ENCODE results near the gene AGBL1. TPM values are rescaled to one million over a fixed set of nuclear protein-coding genes. Genes with fewer than 3 reads are reported as not detected.

Gene AGBL1
- polyA plus RNA-seq, 1 experiment: not detected

DNA sequence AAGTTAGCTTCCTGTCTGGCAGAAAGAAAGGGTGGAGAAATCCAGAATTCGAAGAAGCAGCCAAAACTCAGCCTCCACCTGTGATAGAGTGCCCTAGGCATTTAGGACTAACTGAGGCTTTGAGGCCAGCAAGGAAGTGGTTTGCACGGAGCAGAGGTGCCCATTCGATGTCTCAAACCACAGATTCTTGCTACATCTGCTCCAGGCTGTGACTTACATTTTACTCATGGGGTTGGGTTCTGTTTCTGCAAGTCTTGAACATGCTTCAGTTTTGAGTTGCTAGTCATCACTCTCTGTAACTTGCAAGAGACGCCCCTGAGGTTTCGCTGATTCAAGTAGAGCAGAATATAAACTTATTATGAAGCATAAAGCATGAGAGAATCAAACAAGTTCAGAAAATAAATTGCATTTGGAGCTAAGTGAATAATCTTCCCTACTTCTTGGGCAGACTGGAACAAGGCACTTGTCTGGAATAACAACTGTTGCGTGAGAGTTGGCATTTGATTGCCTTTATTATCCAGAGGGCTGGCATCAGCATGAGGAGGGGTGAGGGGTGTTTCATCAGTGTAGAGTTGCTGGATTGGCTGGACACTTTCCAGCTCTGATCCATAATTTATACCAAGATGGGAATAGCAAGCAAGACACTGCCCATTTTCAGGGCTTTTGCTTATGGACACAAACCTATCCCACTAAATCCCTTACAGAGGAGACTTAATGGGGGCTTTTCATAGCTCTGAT is 256.5 kb downstream of the AGBL1 start:
- Histone ChIP-seq H3K27me3 (ENCODE audit: control insufficient read depth, insufficient read depth, low read length) (no peaks in the 10 kb centered on the region), H3K36me3 (ENCODE audit: control insufficient read depth, insufficient read depth, low read length) (no peaks in the 10 kb centered on the region), H3K4me3 (ENCODE audit: low read depth, low read length) (no peak overlapping the region)
- POLR2A ChIA-PET: no interaction called here
- TF ChIP-seq, protein P1, sequence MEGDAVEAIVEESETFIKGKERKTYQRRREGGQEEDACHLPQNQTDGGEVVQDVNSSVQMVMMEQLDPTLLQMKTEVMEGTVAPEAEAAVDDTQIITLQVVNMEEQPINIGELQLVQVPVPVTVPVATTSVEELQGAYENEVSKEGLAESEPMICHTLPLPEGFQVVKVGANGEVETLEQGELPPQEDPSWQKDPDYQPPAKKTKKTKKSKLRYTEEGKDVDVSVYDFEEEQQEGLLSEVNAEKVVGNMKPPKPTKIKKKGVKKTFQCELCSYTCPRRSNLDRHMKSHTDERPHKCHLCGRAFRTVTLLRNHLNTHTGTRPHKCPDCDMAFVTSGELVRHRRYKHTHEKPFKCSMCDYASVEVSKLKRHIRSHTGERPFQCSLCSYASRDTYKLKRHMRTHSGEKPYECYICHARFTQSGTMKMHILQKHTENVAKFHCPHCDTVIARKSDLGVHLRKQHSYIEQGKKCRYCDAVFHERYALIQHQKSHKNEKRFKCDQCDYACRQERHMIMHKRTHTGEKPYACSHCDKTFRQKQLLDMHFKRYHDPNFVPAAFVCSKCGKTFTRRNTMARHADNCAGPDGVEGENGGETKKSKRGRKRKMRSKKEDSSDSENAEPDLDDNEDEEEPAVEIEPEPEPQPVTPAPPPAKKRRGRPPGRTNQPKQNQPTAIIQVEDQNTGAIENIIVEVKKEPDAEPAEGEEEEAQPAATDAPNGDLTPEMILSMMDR (IDR thresholded peaks at IDR 0.05; ENCODE audit: insufficient read depth, low read depth, low read length): no peak
- no peak for DNase-seq (ENCODE audit: low read depth)
- CTCF ChIA-PET: no interaction called here

DNA sequence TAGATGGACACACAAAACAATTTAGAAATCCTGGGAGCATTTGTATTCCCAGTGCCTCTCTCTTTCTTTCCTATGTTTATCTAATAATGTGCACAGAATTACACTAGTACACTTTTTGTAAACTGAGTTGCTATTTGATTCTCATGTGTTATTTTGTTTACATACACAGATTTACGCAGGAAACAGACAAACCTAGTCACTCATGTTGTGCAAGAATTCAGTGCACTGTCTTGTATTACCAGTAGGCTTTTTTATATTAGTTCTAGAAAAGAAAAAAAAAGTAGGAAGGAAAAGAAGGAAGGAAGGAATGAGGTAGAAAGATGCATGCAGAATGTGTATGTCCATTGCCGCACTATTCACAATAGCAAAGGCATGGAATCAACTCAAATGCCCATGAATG is 257.4 kb downstream of the AGBL1 start:
- Histone ChIP-seq H3K27me3 (ENCODE audit: control insufficient read depth, insufficient read depth, low read length) (no peaks in the 10 kb centered on the region), H3K36me3 (ENCODE audit: control insufficient read depth, insufficient read depth, low read length) (no peaks in the 10 kb centered on the region), H3K4me3 (ENCODE audit: low read depth, low read length) (no peak overlapping the region)
- CTCF ChIA-PET: no interaction called here
- POLR2A ChIA-PET: no interaction called here
- TF ChIP-seq, protein P1 (IDR thresholded peaks at IDR 0.05; ENCODE audit: insufficient read depth, low read depth, low read length): no peak
- no peak for DNase-seq (ENCODE audit: low read depth)

DNA sequence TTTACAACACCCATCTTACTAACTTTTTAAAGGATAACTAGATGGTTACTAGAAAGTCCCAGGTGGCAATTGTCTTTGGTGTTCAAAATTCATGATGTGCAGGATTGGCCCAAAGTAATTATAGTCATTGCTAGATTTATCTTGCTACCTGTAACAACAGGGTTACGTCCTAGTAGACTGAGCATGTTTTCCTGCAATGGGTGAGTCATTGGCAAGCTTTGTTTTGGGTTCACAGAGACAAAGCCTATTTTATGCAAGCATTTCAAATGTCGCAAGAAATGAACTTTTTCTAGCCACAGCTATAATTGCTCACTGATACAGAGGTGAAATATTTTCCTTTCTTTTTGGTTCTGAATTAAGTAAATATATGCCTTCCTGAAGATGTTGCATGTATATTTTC is 267.6 kb downstream of the AGBL1 start:
- H3K36me3 ChIP-seq (ENCODE audit: control insufficient read depth, insufficient read depth, low read length): no peaks in the 10 kb centered on the region
- CTCF ChIA-PET: no interaction called here
- TF ChIP-seq, protein P1 (IDR thresholded peaks at IDR 0.05; ENCODE audit: insufficient read depth, low read depth, low read length): no peak
- DNase-seq (ENCODE audit: low read depth): no peak
- H3K4me3 ChIP-seq (ENCODE audit: low read depth, low read length): no peak overlapping the region
- H3K27me3 ChIP-seq (ENCODE audit: control insufficient read depth, insufficient read depth, low read length): no peaks in the 10 kb centered on the region
- POLR2A ChIA-PET: no interaction called here

DNA sequence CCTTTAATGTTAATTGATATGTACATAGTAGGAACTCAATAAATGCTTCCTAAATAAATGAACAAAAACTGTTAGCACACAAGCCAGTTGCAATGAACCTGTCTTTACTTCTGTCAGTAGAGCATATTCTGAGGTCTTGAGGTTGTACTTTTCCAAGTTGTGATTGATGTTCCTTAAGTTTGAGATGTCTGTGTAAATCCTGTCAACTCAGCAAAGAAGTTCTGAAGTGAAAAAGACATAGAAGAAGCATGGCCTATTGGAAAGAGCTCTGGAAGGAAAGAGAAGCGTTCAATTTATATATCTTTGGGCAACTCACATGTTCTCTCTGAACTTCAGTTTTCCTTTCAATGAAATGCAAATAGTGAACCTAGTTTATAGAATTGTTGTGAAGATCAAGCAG is 269.9 kb downstream of the AGBL1 start:
- Histone ChIP-seq H3K27me3 (ENCODE audit: control insufficient read depth, insufficient read depth, low read length) (no peaks in the 10 kb centered on the region), H3K36me3 (ENCODE audit: control insufficient read depth, insufficient read depth, low read length) (no peaks in the 10 kb centered on the region), H3K4me3 (ENCODE audit: low read depth, low read length) (no peak overlapping the region)
- POLR2A ChIA-PET: no interaction called here
- TF ChIP-seq, protein P1 (IDR thresholded peaks at IDR 0.05; ENCODE audit: insufficient read depth, low read depth, low read length): no peak
- CTCF ChIA-PET: no interaction called here
- no peak for DNase-seq (ENCODE audit: low read depth)

DNA sequence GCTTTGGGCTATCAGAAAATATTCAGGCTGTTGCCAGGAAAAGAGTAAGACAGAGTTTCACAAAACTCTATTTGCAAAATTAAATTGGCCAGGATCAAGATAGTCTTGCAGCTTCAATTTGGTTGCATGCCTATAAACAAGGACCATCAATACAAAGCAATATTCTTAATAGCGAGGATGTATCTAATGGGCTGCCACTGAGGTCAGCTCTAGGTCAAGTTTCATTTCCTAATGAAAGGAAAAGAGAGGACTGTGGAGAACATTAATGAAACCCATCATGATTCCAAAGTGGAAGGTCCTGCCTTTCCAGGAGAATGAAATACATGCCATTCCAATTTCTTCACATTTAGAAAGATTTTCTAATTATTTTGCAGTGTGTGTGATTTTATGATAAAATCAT is 273.5 kb downstream of the AGBL1 start:
- no peak overlapping the region for H3K4me3 ChIP-seq (ENCODE audit: low read depth, low read length)
- DNase-seq (ENCODE audit: low read depth): no peak
- H3K36me3 ChIP-seq (ENCODE audit: control insufficient read depth, insufficient read depth, low read length): no peaks in the 10 kb centered on the region
- ChIA-PET CTCF (no interaction called here), POLR2A (no interaction called here)
- no peaks in the 10 kb centered on the region for H3K27me3 ChIP-seq (ENCODE audit: control insufficient read depth, insufficient read depth, low read length)
- TF ChIP-seq, protein P1 (IDR thresholded peaks at IDR 0.05; ENCODE audit: insufficient read depth, low read depth, low read length): no peak

Measured in BJ (cell line).